Activated naive CD4-positive, alpha-beta T cell treated with anti-CD3 and anti-CD28 coated beads, Interleukin-2, amount 10 ng/mL, durations not matched to agents 7 days and 5 days (primary cell): Measurements from ENCODE around the gene DNAL4.
A peak's percentile ranks its signal among the peaks of the same experiment; 100 is the strongest.

Experiments
- CTCF ChIA-PET: fragments of 350-600 bp; sonication (Branson Sonifier 250); formaldehyde crosslinking; loops from one replicate; lab custom pipeline; 2021; ENCODE audit warnings: antibody characterized with exemption; lab: Charles Lee
- DNase-seq: peaks from one replicate; pipeline ENCODE4 v3.0.0-alpha.2; 2020
- H3K27ac Mint-ChIP-seq: one replicate; pipeline ENCODE4 v1.8.0; 2021; ENCODE audit warnings: mild to moderate bottlenecking, moderate library complexity, mixed read lengths
- H3K27me3 Mint-ChIP-seq: one replicate; pipeline ENCODE4 v1.8.0; 2021; ENCODE audit warnings: mild to moderate bottlenecking, mixed read lengths
- H3K36me3 Mint-ChIP-seq: one replicate; pipeline ENCODE4 v1.8.0; 2021; ENCODE audit warnings: mixed read lengths
- H3K4me1 Mint-ChIP-seq: one replicate; pipeline ENCODE4 v1.8.0; 2021; ENCODE audit warnings: mixed read lengths
- H3K4me3 Mint-ChIP-seq: one replicate; pipeline ENCODE4 v1.8.0; 2021; ENCODE audit warnings: mild to moderate bottlenecking, moderate library complexity, mixed read lengths
- H3K9me3 Mint-ChIP-seq: one replicate; pipeline ENCODE4 v1.8.0; 2021; ENCODE audit warnings: mixed read lengths

Gene DNAL4

GRCh38 chr22:38741576-38741975, 52.4 kb downstream of the DNAL4 start:
- Mint-ChIP-seq H3K4me1 (peaks cover 62% of the 10 kb centered on the region), H3K9me3 (no peaks in the 10 kb centered on the region), H3K27ac (peak overlapping the region; percentile 80), H3K27me3 (no peaks in the 10 kb centered on the region), H3K4me3 (no peak overlapping the region), H3K36me3 (peaks cover 82% of the 10 kb centered on the region)
- DNase-seq: no peak
- CTCF ChIA-PET: no interaction called here

- H3K27me3 Mint-ChIP-seq: no peaks in the 10 kb centered on the region
- H3K4me1 Mint-ChIP-seq: peaks cover 64% of the 10 kb centered on the region
- H3K4me3 Mint-ChIP-seq: no peak overlapping the region
- no peaks in the 10 kb centered on the region for H3K9me3 Mint-ChIP-seq
- H3K36me3 Mint-ChIP-seq: peaks cover 83% of the 10 kb centered on the region
- CTCF ChIA-PET: interaction anchor here (0.7 to 2.2 kb wide), 2 partner anchors 10 to 21 kb away, joined by 3 to 7 read pairs; no protein-coding TSS in a partner anchor
- H3K27ac Mint-ChIP-seq: peak overlapping the region; percentile 80
- DNase-seq: no peak
Measured at GRCh38 chr22:38741166-38741565, 52.8 kb downstream of the DNAL4 start.

GRCh38 chr22:38740754-38741153, 53.2 kb downstream of the DNAL4 start:
- CTCF ChIA-PET: interaction anchor here (0.7 to 2.2 kb wide), 2 partner anchors 10 to 21 kb away, joined by 3 to 7 read pairs; no protein-coding TSS in a partner anchor
- no peak overlapping the region for H3K4me3 Mint-ChIP-seq

DNA sequence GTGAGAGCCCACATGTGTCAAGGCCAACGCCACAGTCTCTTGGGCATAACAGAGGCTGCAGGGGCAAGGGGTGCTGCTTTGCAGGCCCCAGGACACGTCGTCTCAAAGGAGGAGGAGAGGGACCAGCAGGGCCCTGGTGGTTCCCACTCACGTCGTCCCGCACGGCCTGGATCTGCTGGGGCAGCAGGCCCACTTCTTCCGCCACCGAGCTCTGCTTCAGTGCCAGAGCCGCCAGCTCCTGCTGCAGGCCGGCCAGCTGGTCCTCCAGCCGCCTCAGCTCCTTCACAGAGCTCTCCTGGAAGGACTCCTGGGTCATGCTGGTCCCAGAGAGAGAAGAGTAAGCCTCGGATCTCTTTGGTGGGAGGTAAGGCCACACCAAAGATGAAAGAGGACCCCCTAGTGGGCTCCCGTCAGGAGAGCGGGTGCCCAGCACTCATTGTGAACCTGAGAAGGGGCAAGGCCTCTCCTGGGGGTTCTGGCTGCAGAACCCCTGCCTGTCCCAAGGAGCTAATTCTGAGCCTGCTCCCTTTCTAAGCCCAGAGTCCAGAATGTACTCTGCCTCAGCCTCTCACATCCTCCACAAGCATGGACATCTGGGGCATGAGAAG, 53.7 kb downstream of the DNAL4 start:
- no peak for DNase-seq
- H3K36me3 Mint-ChIP-seq: peaks cover 81% of the 10 kb centered on the region
- H3K27ac Mint-ChIP-seq: peak overlapping the region; percentile 62
- H3K9me3 Mint-ChIP-seq: no peaks in the 10 kb centered on the region
- CTCF ChIA-PET: interaction anchor here (0.7 to 2.2 kb wide), 2 partner anchors 11 to 20 kb away, joined by 3 to 7 read pairs; no protein-coding TSS in a partner anchor
- peaks cover 65% of the 10 kb centered on the region for H3K4me1 Mint-ChIP-seq
- no peaks in the 10 kb centered on the region for H3K27me3 Mint-ChIP-seq
- no peak overlapping the region for H3K4me3 Mint-ChIP-seq

More at GRCh38 chr22:38740754-38741153, 53.2 kb downstream of the DNAL4 start:
- H3K9me3 Mint-ChIP-seq: no peaks in the 10 kb centered on the region
- peak overlapping the region; percentile 80 for H3K27ac Mint-ChIP-seq
- H3K4me1 Mint-ChIP-seq: peaks cover 66% of the 10 kb centered on the region
- no peaks in the 10 kb centered on the region for H3K27me3 Mint-ChIP-seq
- DNase-seq: no peak
- H3K36me3 Mint-ChIP-seq: peaks cover 83% of the 10 kb centered on the region

- H3K4me1 Mint-ChIP-seq: peaks cover 64% of the 10 kb centered on the region
- H3K36me3 Mint-ChIP-seq: peaks cover 81% of the 10 kb centered on the region
- CTCF ChIA-PET: interaction anchor here (2.2 kb wide), 1 partner anchor 12 kb away, joined by 7 read pairs; no protein-coding TSS in a partner anchor
- no peak overlapping the region for H3K4me3 Mint-ChIP-seq
- peak overlapping the region; percentile 62 for H3K27ac Mint-ChIP-seq
- H3K27me3 Mint-ChIP-seq: no peaks in the 10 kb centered on the region
- no peaks in the 10 kb centered on the region for H3K9me3 Mint-ChIP-seq
- no peak for DNase-seq
Measured at GRCh38 chr22:38739300-38740055, 54.5 kb downstream of the DNAL4 start.

DNA sequence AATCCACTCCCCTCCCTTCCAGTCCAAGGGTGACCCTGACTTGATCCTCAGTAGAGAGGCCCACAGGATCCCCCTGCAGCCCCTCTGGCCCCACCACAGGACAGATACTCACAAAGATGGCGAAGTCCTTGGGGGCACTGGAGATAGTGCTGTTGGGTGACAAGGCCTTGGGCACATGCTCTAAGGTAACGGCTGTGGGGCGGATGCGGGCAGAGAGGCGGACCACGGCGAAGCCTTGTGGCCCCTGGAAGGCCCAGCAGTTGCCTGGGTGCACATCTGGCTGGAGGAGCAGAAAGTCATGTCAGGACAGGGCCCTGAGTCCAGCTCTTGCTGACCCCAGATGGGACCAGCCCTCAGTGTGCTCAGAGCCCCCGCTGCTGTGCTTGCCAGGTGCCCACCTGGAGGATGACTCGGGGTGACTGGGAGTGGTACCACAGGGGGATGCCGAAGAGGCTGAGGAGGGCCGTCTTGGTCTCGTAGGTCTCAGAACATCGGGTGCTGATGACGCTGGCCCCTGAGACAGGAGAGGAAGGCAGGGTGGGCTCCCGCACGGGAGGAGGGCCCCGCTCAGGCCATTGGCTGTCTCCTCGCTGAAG, 55.4 kb downstream of the DNAL4 start:
- Mint-ChIP-seq H3K27ac (peak overlapping the region; percentile 84), H3K4me1 (peaks cover 67% of the 10 kb centered on the region), H3K9me3 (no peaks in the 10 kb centered on the region), H3K4me3 (no peak overlapping the region), H3K36me3 (peaks cover 82% of the 10 kb centered on the region), H3K27me3 (no peaks in the 10 kb centered on the region)
- no peak for DNase-seq
- CTCF ChIA-PET: interaction anchor here (1.7 kb wide), 1 partner anchor 12 kb away, joined by 3 read pairs; no protein-coding TSS in a partner anchor

DNA sequence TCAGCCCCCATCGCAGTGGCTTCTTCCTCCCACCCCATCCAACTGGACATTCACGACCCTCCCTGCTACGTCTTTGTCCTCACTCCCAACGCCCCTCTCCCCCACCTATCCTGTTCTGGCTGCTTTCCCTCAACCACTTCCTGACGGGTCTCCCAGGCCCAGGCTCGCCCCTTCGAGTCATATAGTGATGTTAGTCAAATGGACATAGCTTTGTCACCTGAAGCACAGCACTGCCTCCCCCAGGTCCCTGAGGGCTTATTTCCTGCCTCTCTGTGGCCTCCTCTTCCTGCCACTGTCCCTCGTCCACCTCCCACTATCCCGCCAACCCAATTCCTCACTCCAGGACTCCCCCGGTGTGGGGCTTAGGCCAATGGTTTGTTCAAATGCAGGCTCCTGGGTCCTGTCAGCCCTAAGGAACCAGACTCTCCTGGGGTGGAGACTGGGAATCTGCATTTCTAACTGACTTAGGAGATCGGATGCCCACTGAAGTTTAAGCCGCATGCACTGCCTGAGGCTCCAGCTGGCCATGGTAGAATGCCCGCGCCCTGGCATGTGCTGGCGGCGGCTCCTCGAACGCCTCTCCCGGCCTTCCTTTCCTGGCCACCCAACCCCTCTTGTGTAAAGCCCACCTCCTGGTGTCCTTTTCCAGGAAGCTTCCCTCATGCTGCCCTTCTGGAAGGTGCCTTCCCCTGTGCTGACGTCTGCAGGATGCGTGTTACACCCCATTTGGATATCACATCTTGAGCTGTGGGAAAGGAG, 56.5 kb downstream of the DNAL4 start:
- Mint-ChIP-seq H3K27ac (peak overlapping the region; percentile 84), H3K36me3 (peaks cover 77% of the 10 kb centered on the region), H3K4me1 (peaks cover 64% of the 10 kb centered on the region), H3K4me3 (no peak overlapping the region), H3K27me3 (peaks cover 5% of the 10 kb centered on the region), H3K9me3 (no peaks in the 10 kb centered on the region)
- CTCF ChIA-PET: interaction anchor here (1.1 to 2.4 kb wide), 3 partner anchors 12 to 31 kb away, joined by 3 to 14 read pairs (median 3); no protein-coding TSS in a partner anchor
- no peak for DNase-seq

DNA sequence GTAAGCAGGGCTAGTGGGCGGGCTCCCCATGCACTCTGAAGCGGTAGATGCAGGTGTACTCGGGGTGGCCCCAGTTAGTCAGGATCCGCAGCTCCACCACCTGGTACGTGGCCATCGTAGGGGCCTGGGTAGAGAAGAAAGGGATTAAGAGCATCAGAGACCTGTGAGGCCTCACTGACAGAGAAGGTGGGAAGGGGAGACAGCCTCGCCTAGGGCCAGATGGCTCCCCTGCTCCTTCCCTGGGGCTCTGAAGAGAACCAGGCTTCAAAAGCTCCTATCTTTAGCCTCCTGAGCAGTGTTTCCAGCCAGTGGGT, 57.7 kb downstream of the DNAL4 start:
- no peak for DNase-seq
- peak overlapping the region; percentile 84 for H3K27ac Mint-ChIP-seq
- peaks cover 10% of the 10 kb centered on the region for H3K27me3 Mint-ChIP-seq
- no peaks in the 10 kb centered on the region for H3K9me3 Mint-ChIP-seq
- peaks cover 70% of the 10 kb centered on the region for H3K36me3 Mint-ChIP-seq
- H3K4me3 Mint-ChIP-seq: no peak overlapping the region
- CTCF ChIA-PET: interaction anchor here (1.6 to 2.4 kb wide), 2 partner anchors 10 to 22 kb away, joined by 4 to 14 read pairs; no protein-coding TSS in a partner anchor
- peaks cover 54% of the 10 kb centered on the region for H3K4me1 Mint-ChIP-seq

DNA sequence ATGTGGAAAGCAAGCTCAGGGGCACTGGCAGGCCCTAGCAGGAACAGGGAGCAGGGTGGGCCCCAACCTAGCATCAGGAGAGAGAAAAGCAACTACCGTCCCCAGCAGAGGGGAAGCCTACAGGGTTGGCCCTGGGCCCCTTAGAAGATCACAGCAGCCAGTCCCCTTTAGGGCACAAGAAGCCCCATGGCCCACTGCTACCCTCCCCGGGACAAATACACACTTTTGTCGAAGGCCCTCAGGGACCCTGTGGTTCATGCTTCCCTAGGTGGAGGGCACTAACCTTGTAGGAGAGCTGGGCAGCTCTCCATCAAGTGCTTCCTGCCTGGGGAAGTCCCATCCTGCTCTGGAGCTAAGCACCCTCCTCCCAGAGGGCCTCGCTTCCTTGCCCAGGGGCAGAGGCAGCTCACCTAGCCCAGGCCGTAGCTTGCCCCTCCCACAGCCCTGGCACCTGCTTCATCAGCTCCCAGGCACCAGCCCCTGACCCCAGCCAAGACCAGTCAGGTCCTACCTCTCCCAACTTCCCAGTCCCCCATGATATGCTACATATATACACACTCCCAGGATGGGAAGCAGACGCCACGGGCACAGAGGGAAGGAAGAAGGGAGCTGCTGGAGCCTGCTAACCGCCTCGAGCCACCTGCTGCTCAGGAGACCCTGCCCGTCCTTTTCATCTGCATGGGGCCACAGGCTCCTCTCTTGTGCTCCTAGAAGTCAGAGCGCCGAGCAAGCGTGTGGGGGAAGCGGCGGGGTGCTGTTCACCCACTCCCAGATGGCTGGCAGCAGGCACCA, 58.3 kb downstream of the DNAL4 start:
- Mint-ChIP-seq H3K4me3 (no peak overlapping the region), H3K36me3 (peaks cover 69% of the 10 kb centered on the region), H3K9me3 (no peaks in the 10 kb centered on the region), H3K27ac (peak overlapping the region; percentile 84), H3K4me1 (peaks cover 51% of the 10 kb centered on the region), H3K27me3 (peaks cover 10% of the 10 kb centered on the region)
- DNase-seq: no peak
- CTCF ChIA-PET: interaction anchor here (1.1 to 2.4 kb wide), 4 partner anchors 10 to 28 kb away, joined by 3 to 14 read pairs (median 4); no protein-coding TSS in a partner anchor

GRCh38 chr22:38735126-38735464, 58.8 kb downstream of the DNAL4 start:
- Mint-ChIP-seq H3K9me3 (no peaks in the 10 kb centered on the region), H3K27me3 (peaks cover 10% of the 10 kb centered on the region), H3K4me1 (peaks cover 48% of the 10 kb centered on the region), H3K36me3 (peaks cover 69% of the 10 kb centered on the region), H3K4me3 (no peak overlapping the region), H3K27ac (peak overlapping the region; percentile 84)
- DNase-seq: peak; percentile 20
- CTCF ChIA-PET: interaction anchor here (1.1 to 2.4 kb wide), 5 partner anchors 9 to 28 kb away, joined by 3 to 14 read pairs (median 4); no protein-coding TSS in a partner anchor

DNA sequence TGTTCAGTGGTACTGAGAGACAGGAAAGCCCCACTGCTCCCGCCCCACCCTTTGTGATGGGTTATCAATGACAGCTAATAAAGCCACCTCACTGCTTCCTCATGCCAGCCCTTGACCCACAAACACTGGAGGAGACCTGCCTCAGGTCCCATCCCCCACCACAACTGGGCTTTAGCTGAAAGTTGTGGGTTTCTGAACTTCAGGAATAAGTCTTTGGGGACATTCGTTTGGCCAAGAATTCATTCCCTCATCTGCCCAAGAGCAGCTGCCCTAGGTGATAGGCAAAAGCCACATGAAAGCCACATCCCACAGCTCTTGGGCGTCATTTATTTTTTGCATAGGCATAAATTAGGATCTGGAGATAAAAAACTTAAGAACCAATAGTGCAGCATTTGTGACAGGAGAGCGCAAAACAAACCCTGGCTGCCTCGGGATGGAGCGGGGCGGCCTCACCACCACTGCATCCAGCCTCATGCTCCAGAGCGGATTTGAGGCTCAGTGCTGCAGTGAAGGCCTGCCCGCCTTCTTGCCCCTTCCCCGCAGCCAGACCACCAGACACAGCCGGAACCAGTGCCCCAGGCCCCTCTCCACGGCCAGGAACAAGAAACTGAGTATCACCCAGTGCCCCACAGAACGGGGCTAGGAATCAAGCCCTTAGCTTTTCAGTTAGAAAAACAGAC, 59.4 kb downstream of the DNAL4 start:
- H3K4me1 Mint-ChIP-seq: peaks cover 45% of the 10 kb centered on the region
- peak overlapping the region; percentile 84 for H3K27ac Mint-ChIP-seq
- peak overlapping the region; percentile 40 for H3K4me3 Mint-ChIP-seq
- H3K9me3 Mint-ChIP-seq: no peaks in the 10 kb centered on the region
- H3K27me3 Mint-ChIP-seq: peaks cover 10% of the 10 kb centered on the region
- CTCF ChIA-PET: interaction anchor here (0.7 to 1.7 kb wide), 9 partner anchors 9 to 34 kb away, joined by 3 to 6 read pairs (median 4); no protein-coding TSS in a partner anchor
- peak; percentile 21 for DNase-seq
- H3K36me3 Mint-ChIP-seq: peaks cover 69% of the 10 kb centered on the region

GRCh38 chr22:38733724-38734381, 60.1 kb downstream of the DNAL4 start:
- CTCF ChIA-PET: interaction anchor here (0.7 to 1.7 kb wide), 7 partner anchors 9 to 35 kb away, joined by 3 to 6 read pairs (median 4); no protein-coding TSS in a partner anchor
- no peak overlapping the region for H3K4me3 Mint-ChIP-seq

More at GRCh38 chr22:38733724-38734381, 60.1 kb downstream of the DNAL4 start:
- H3K27me3 Mint-ChIP-seq: peaks cover 10% of the 10 kb centered on the region
- no peaks in the 10 kb centered on the region for H3K9me3 Mint-ChIP-seq
- peak overlapping the region; percentile 84 for H3K27ac Mint-ChIP-seq
- H3K36me3 Mint-ChIP-seq: peaks cover 75% of the 10 kb centered on the region
- peaks cover 45% of the 10 kb centered on the region for H3K4me1 Mint-ChIP-seq
- peak; percentile 26 for DNase-seq
